Mesothelial cell of epicardium (in vitro differentiated cells): ENCODE measurements around the gene FLYWCH1. TPM values are rescaled to one million over a fixed set of nuclear protein-coding genes. Genes with fewer than 3 reads are reported as not detected.
A peak's percentile ranks its signal among the peaks of the same experiment; 100 is the strongest.

ENCODE experiments used
- DNase-seq, 2 experiments: peaks; one replicate each; pipeline ENCODE4 v3.0.0; 2021; ENCODE audit warnings: low spot score in 2 of 2; ENCODE audit not compliant: unreplicated experiment in 2 of 2
- H3K27ac Mint-ChIP-seq: 2 replicates; pipeline ENCODE4 v1.8.0; 2021; ENCODE audit warnings: mixed read lengths
- H3K27me3 Mint-ChIP-seq: 2 replicates; pipeline ENCODE4 v1.8.0; 2021; ENCODE audit warnings: low read depth, mixed read lengths
- H3K36me3 Mint-ChIP-seq: 2 replicates; pipeline ENCODE4 v1.8.0; 2021; ENCODE audit warnings: mixed read lengths
- H3K4me1 Mint-ChIP-seq: 2 replicates; pipeline ENCODE4 v1.8.0; 2021; ENCODE audit warnings: mixed read lengths
- H3K4me3 Mint-ChIP-seq: 2 replicates; pipeline ENCODE4 v1.8.0; 2021; ENCODE audit warnings: mild to moderate bottlenecking, moderate library complexity, mixed read lengths
- H3K9me3 Mint-ChIP-seq: 2 replicates; pipeline ENCODE4 v1.8.0; 2021; ENCODE audit warnings: mixed read lengths
- total RNA-seq: library from RNA; stranded (reverse); gene quantifications from 3 replicates; pipeline ENCODE4 v1.2.1, GENCODE V29; 2021
- TF ChIP-seq, protein P1 (sequence below): fragments of 200-600 bp; sonication (generic); IDR thresholded peaks from one replicate; pipeline ENCODE4 v1.5.0; 2021; ENCODE audit warnings: antibody characterized with exemption; ENCODE audit not compliant: unreplicated experiment

FLYWCH1 gene
- total RNA-seq, 1 donor from 2014 or later: 29.4 TPM

- Mint-ChIP-seq H3K4me1 (peaks cover 15% of the 10 kb centered on the region), H3K4me3 (no peak overlapping the region), H3K27ac (no peak overlapping the region), H3K9me3 (no peaks in the 10 kb centered on the region), H3K36me3 (peaks cover 9% of the 10 kb centered on the region), H3K27me3 (no peaks in the 10 kb centered on the region)
- TF ChIP-seq, protein P1, sequence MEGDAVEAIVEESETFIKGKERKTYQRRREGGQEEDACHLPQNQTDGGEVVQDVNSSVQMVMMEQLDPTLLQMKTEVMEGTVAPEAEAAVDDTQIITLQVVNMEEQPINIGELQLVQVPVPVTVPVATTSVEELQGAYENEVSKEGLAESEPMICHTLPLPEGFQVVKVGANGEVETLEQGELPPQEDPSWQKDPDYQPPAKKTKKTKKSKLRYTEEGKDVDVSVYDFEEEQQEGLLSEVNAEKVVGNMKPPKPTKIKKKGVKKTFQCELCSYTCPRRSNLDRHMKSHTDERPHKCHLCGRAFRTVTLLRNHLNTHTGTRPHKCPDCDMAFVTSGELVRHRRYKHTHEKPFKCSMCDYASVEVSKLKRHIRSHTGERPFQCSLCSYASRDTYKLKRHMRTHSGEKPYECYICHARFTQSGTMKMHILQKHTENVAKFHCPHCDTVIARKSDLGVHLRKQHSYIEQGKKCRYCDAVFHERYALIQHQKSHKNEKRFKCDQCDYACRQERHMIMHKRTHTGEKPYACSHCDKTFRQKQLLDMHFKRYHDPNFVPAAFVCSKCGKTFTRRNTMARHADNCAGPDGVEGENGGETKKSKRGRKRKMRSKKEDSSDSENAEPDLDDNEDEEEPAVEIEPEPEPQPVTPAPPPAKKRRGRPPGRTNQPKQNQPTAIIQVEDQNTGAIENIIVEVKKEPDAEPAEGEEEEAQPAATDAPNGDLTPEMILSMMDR: no peak
- no peak for DNase-seq
Observed at GRCh38 chr16:2915196-2915929, 3.6 kb downstream of the FLYWCH1 start.

DNA sequence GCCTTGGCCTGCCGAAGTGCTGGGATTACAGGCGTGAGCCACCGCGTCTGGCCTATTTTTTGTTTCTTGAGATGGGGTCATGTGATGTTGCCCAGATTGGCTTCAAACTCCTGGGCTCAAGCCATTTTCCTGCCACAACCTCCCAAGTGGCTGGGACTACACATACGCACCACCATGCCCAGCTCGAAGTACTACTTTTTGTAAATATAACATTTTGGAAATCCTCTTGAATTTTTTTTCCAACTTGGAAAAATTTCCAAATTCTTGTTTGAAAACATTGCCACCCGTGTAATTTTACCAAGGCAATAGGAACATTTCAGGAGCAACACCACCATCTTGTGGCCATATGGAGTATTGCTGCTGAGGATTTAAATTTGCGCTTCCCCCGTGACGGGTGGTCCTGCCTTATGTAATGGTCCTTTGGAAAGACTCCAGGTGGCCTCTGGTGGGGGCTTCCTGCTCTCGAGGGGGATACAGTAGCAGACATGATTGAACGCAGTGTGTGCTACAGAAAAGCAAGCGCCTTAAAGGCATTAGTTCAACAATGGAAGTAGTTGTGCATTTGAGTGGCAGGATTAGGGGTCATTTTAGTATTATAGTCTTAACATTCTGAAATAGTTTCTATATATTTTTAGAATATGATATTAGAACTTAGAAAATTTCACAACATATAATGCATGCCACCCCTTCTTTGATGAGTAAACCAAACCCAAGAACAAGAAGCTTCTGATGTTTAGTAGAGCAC, 8.0 kb downstream of the FLYWCH1 start:
- peak in 1 of 2 experiments; percentile 76 for DNase-seq
- no peak overlapping the region for H3K4me3 Mint-ChIP-seq
- no peaks in the 10 kb centered on the region for H3K9me3 Mint-ChIP-seq
- no peaks in the 10 kb centered on the region for H3K27me3 Mint-ChIP-seq
- H3K4me1 Mint-ChIP-seq: peaks cover 2% of the 10 kb centered on the region
- TF ChIP-seq, protein P1: peak; percentile 94
- peaks cover 18% of the 10 kb centered on the region for H3K36me3 Mint-ChIP-seq
- H3K27ac Mint-ChIP-seq: no peak overlapping the region

DNA sequence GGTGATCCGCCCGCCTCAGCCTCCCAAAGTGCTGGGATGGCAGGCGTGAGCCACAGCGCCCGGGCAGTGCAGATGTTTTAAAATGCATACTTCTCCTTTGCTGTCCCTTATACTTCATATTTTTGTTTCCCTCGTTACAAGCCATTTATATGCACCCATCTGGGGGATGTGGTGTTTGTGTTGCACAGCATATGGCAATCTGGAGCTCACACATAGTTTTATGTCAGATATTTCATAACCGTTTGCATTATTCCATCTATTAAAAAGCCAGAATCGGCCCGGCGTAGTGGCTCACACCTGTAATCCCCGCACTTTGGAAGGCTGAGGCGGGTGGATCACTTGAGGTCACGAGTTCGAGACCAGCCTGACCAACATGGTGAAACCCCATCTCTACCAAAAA, 11.8 kb downstream of the FLYWCH1 start:
- TF ChIP-seq, protein P1: no peak
- Mint-ChIP-seq H3K9me3 (no peaks in the 10 kb centered on the region), H3K27ac (no peak overlapping the region), H3K27me3 (no peaks in the 10 kb centered on the region), H3K4me1 (peaks cover 13% of the 10 kb centered on the region), H3K4me3 (no peak overlapping the region), H3K36me3 (peaks cover 18% of the 10 kb centered on the region)
- no peak for DNase-seq

GRCh38 chr16:2924901-2925755, 13.4 kb downstream of the FLYWCH1 start:
- peaks cover 13% of the 10 kb centered on the region for H3K36me3 Mint-ChIP-seq
- TF ChIP-seq, protein P1: no peak
- peaks cover 11% of the 10 kb centered on the region for H3K4me1 Mint-ChIP-seq
- peak overlapping the region; percentile 25 for H3K27ac Mint-ChIP-seq
- H3K4me3 Mint-ChIP-seq: peak overlapping the region; percentile 48
- no peaks in the 10 kb centered on the region for H3K27me3 Mint-ChIP-seq
- no peak for DNase-seq
- no peaks in the 10 kb centered on the region for H3K9me3 Mint-ChIP-seq

DNA sequence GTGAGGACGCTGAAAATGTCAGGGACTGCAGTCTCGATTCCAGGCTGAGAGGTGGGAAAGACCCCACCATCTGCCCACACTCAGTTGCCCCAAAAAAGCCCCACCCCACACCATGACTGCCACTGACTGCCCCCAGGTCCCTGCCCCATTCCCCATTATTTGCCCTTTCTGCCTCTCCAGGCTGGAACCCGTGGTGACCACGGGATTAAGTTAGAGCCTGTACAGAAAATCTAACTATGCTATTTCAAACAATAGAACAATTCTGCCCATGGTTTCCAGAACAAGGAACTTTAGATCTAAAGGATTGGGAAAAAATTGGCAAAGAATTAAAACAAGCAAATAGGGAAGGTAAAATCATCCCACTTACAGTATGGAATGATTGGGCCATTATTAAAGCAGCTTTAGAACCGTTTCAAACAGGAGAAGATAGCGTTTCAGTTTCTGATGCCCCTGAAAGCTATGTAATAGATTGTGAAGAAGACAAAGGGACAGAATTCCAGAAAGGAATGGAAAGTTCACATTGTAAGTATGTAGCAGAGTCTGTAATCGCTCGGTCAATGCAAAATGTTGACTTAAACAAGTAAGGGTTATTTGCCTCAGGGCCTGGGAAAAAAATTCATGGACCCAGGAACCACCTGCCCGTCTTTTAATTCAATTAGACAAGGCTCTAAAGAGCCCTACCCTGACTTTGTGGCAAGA, 14.4 kb downstream of the FLYWCH1 start:
- H3K4me1 Mint-ChIP-seq: peaks cover 11% of the 10 kb centered on the region
- H3K9me3 Mint-ChIP-seq: no peaks in the 10 kb centered on the region
- peaks cover 12% of the 10 kb centered on the region for H3K36me3 Mint-ChIP-seq
- peak overlapping the region; percentile 48 for H3K4me3 Mint-ChIP-seq
- H3K27me3 Mint-ChIP-seq: no peaks in the 10 kb centered on the region
- DNase-seq: no peak
- peak overlapping the region; percentile 19 for H3K27ac Mint-ChIP-seq
- TF ChIP-seq, protein P1: no peak
